ENCODE measurements around the gene TRMT1.

- TF ChIP-seq POLR2A (IDR thresholded peaks at IDR 0.05) = no peak
- TF ChIP-seq CTCF (IDR thresholded peaks at IDR 0.05 in 4 of 5, conservative IDR thresholded peaks at IDR 0.05 in 1 of 5) = no peak
Measured at GRCh38 chr19:13103581-13104359, 12.8 kb downstream of the TRMT1 start.
